ENCODE results near the gene HSFX2.
"Not testable (repeated sequence)": the region's sequence is repeated elsewhere in the genome, so short reads cannot be mapped to it uniquely, and the experiment has no call there.

Gene HSFX2, protein sequence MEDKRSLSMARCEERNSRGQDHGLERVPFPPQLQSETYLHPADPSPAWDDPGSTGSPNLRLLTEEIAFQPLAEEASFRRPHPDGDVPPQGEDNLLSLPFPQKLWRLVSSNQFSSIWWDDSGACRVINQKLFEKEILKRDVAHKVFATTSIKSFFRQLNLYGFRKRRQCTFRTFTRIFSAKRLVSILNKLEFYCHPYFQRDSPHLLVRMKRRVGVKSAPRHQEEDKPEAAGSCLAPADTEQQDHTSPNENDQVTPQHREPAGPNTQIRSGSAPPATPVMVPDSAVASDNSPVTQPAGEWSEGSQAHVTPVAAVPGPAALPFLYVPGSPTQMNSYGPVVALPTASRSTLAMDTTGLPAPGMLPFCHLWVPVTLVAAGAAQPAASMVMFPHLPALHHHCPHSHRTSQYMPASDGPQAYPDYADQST

GRCh38 chrX:149595214-149595613 is at the start of gene HSFX2:
TSS of gene HSFX2 (minus strand) at chrX:149595314. CDS start at chrX:149594700, 614 bp downstream.
- DNase-seq: not testable (repeated sequence)

DNA sequence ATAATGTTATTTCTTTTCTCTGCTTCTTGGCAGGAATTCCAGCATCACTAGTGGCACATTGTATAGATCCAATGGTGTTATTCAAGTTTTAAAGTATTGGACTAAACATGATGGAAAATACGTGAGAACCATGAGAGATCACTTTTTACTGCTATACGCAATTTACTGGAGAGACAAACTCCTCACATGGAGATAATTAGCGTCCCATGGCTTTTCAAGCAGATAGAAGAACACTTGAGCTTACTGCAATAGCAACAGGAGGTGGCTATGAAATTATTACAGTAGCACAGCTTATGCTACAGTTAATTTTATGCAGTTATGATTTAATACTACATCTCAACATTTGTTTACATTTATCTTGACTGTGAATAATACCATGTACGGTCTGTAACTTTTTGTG is 48.4 kb upstream of the HSFX2 start:
- DNase-seq: no peak

DNA sequence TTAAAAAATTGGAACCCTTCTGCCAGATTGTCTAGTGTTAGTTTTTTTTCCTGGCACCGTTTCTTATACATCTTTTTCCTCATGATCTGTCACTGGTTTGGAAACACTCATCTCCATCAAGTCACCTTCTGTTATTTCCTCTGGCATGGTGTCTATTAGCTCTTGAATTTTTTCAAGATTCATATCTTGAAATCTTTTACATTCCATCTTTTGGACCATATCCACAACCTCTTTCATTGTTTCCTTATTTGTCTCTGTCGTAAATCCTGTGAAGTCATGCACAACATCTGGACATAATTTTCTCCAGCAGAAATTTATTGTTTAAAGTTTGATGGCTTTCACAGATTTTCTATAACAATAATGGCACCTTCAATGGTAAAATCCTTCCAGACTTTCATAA is 46.7 kb upstream of the HSFX2 start:
- no peak for DNase-seq

- no peak for DNase-seq
Observed at GRCh38 chrX:149641432-149641831, 46.3 kb upstream of the HSFX2 start.

GRCh38 chrX:149639568-149639967 is 44.5 kb upstream of the HSFX2 start:
- DNase-seq: no peak

GRCh38 chrX:149638860-149639259 is 43.7 kb upstream of the HSFX2 start:
- no peak for DNase-seq

GRCh38 chrX:149633511-149633910 is 38.4 kb upstream of the HSFX2 start:
- no peak for DNase-seq

DNA sequence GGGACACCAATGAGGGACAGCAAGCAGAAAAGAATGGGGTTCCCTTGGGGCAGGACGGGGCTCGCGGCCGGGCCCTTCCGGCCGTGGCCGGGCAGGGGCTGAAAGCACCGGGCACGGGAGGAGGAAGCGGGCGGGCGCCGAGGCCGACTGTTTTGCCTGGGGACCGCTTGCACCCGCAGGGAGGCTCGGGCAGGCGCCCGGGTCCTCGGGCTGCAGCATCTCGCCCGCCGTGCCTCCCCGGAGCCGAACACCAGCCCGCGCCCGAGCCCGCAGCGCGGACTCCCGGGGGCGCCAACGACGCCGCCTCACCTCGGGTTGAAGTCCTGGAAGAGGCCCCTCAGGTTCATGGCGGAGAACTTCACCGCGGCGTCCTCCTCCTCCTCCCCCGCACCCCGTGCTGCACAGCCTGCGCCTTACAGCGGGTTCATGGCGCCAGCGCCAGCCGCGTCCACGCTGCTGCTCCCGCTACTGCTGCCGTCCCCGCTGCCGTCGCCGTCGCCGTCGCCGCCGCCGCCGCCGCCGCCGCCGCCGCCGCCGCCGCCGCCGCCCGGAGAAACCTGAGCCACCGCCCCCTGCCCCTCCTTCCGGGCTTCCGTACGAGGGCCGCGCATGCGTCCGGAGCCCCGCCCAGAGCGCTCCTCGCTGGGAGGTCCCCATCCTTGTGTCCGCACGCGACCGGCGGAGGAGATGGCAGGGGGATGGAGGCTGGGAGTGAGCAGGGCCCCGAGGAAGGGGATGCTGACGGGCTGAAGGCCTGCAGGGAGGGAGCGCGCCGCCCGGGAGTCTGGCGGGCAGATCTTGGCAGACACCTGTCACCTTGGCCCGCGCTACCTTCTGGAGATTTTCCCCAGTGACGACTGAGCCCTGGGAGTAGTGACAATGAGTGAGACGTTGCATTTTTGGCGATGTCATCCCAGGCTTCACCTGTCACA is 36.4 kb upstream of the HSFX2 start, which contains the start of gene TMEM185A:
TMEM185A (minus strand) TSS at position 559 of the 932 bp plus-strand sequence; CDS start at position 347, 212 bp downstream.
- DNase-seq: peak; percentile 17

GRCh38 chrX:149630681-149631233 is 35.6 kb upstream of the HSFX2 start:
- DNase-seq: no peak

- DNase-seq: no peak
Observed at GRCh38 chrX:149629730-149630387, 34.7 kb upstream of the HSFX2 start.

- no peak for DNase-seq
Observed at GRCh38 chrX:149628768-149629167, 33.7 kb upstream of the HSFX2 start.

GRCh38 chrX:149628280-149628679 is 33.2 kb upstream of the HSFX2 start:
- DNase-seq: no peak

GRCh38 chrX:149626829-149627228 is 31.7 kb upstream of the HSFX2 start:
- DNase-seq: not testable (repeated sequence)

DNA sequence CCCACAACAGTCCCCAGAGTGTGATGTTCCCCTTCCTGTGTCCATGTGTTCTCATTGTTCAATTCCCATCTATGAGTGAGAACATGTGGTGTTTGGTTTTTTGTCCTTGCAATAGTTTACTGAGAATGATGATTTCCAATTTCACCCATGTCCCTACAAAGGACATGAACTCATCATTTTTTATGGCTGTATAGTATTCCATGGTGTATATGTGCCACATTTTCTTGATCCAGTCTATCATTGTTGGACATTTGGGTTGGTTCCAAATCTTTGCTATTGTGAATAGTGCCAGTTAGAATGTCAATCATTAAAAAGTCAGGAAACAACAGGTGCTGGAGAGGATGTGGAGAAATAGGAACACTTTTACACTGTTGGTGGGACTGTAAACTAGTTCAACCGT is 24.5 kb upstream of the HSFX2 start:
- not testable (repeated sequence) for DNase-seq

DNA sequence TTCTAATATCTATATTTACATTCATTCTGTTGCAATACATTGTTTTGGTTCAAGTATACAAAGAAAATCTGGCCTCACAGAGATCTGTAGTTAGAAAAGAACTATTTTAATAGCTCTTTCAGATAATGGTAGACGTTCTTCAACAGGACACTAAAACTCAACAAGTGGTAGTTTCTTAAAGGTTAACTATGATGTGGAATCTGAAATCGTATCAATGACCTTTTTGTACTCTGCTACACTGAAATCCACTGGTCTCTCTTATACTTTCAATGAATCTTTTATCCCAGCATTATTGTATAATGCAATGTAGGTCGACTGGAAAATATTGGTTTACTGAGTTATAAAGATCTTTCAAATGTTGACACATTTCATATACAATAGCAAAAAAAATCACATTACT is 23.8 kb upstream of the HSFX2 start:
- DNase-seq: no peak

- no peak for DNase-seq
Observed at GRCh38 chrX:149611623-149612175, 16.6 kb upstream of the HSFX2 start.

- DNase-seq: no peak
Observed at GRCh38 chrX:149610511-149610910, 15.4 kb upstream of the HSFX2 start.

GRCh38 chrX:149607699-149608098 is 12.6 kb upstream of the HSFX2 start:
- DNase-seq: no peak

DNA sequence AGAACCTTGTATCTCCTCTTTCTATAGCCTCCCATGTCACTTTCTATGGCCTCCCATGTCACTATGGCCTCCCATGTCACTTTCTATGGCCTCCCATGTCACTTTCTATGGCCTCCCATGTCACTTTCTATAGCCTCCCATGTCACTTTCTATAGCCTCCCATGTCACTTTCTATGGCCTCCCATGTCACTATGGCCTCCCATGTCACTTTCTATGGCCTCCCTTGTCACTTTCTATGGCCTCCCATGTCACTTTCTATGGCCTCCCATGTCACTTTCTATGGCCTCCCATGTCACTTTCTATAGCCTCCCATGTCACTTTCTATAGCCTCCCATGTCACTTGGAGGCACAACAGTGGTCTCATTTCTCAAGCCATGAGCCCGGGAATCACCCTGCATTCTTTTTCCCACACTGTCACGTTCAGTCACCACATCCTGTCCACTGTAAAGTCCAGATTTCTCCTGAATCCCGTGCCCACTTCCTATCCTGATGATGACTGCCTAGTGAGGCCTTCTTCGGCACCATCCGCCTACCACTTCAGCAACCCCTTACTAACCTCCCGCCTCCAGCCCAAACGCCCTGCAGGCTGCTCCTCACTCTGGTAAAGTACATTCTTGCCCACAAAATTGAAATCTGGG is 10.3 kb upstream of the HSFX2 start:
- DNase-seq: not testable (repeated sequence)

GRCh38 chrX:149598603-149599002 is 3.5 kb upstream of the HSFX2 start:
- not testable (repeated sequence) for DNase-seq

- DNase-seq: not testable (repeated sequence)
Observed at GRCh38 chrX:149595943-149596342, 829 bp upstream of the HSFX2 start.

- not testable (repeated sequence) for DNase-seq
Observed at GRCh38 chrX:149590993-149591392, 4.1 kb downstream of the HSFX2 start.
